Osteoblast (primary cell): ENCODE data around the gene CTBP2. TPM values are rescaled to one million over a fixed set of nuclear protein-coding genes. Genes with fewer than 3 reads are reported as not detected.

Experiments
- DNase-seq: peaks from one replicate; pipeline ENCODE4 v3.0.0; 2011; ENCODE audit warnings: low spot score, mixed read lengths; ENCODE audit not compliant: insufficient read length; ENCODE audit errors: missing footprints
- H2AFZ ChIP-seq: 2 replicates; pipeline ENCODE4 v1.6.0; 2011; ENCODE audit warnings: mild to moderate bottlenecking, low read length
- H3K27ac ChIP-seq: 2 replicates; pipeline ENCODE4 v1.5.1; 2011; ENCODE audit warnings: mild to moderate bottlenecking, low read depth, low read length, moderate library complexity
- H3K27me3 ChIP-seq: 2 replicates; pipeline ENCODE4 v1.6.0; 2012; ENCODE audit warnings: mild to moderate bottlenecking, control low read depth, inconsistent platforms, low read length, moderate library complexity; ENCODE audit not compliant: insufficient read depth
- H3K36me3 ChIP-seq: 2 replicates; pipeline ENCODE4 v1.5.1; 2011; ENCODE audit warnings: mild to moderate bottlenecking, low read length, control low read depth, moderate library complexity; ENCODE audit not compliant: insufficient read depth
- H3K4me1 ChIP-seq: 2 replicates; pipeline ENCODE4 v1.5.1; 2011; ENCODE audit warnings: mild to moderate bottlenecking, low read length, control low read depth, moderate library complexity; ENCODE audit not compliant: insufficient read depth
- H3K4me2 ChIP-seq: 2 replicates; pipeline ENCODE4 v1.6.0; 2011; ENCODE audit warnings: mild to moderate bottlenecking, low read length; ENCODE audit not compliant: insufficient read depth
- H3K4me3 ChIP-seq: fragments of 200-600 bp; sonication (generic); 3 replicates; pipeline ENCODE4 v1.5.1; 2012; ENCODE audit warnings: mild to moderate bottlenecking, low read length, inconsistent platforms; ENCODE audit not compliant: insufficient read depth
- H3K79me2 ChIP-seq: 2 replicates; pipeline ENCODE4 v1.6.0; 2012; ENCODE audit warnings: mild to moderate bottlenecking, low read length, control low read depth, inconsistent platforms; ENCODE audit not compliant: insufficient read depth
- H3K9me3 ChIP-seq: 2 replicates; pipeline ENCODE4 v1.5.1; 2011; ENCODE audit warnings: low read depth, low read length, control low read depth
- H4K20me1 ChIP-seq: 2 replicates; pipeline ENCODE4 v1.6.0; 2012; ENCODE audit warnings: mild to moderate bottlenecking, low read length, control low read depth; ENCODE audit not compliant: insufficient read depth
- total RNA-seq: library from RNA; depleted of rRNA; stranded (reverse); fragments of >200 nt; gene quantifications from 2 replicates; pipeline ENCODE4 v1.2.3, GENCODE V29; 2012
- TF ChIP-seq, protein P1 (sequence below): IDR thresholded peaks from 2 replicates; pipeline ENCODE4 v1.5.1; 2011; ENCODE audit warnings: mild to moderate bottlenecking, low read depth, low read length, moderate library complexity; ENCODE audit errors: extremely low read depth

Gene CTBP2
- total RNA-seq, 1 donor: 65.9 TPM

DNA sequence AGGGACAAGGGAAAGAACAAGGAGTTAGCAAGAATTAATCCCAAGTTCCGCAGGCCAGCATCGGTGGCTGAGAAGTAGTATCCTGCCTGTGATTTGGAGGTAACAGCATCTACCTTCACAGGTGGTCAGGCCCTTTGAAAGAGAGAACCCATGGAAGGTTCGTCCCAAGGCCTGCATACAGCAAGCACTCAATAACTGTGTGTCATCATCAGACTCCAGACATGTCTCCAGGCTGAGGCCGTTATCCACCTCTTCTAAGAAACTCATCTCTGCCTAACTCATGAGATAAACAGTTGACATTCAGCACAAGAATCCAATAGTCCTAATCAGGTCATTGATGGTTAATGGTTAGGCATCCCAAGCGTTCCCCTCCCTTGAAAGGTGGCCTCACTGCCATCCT, 45.0 kb downstream of the CTBP2 start:
- Histone ChIP-seq H3K4me2 (no peak overlapping the region), H4K20me1 (peaks cover 84% of the 10 kb centered on the region)
- TF ChIP-seq, protein P1, sequence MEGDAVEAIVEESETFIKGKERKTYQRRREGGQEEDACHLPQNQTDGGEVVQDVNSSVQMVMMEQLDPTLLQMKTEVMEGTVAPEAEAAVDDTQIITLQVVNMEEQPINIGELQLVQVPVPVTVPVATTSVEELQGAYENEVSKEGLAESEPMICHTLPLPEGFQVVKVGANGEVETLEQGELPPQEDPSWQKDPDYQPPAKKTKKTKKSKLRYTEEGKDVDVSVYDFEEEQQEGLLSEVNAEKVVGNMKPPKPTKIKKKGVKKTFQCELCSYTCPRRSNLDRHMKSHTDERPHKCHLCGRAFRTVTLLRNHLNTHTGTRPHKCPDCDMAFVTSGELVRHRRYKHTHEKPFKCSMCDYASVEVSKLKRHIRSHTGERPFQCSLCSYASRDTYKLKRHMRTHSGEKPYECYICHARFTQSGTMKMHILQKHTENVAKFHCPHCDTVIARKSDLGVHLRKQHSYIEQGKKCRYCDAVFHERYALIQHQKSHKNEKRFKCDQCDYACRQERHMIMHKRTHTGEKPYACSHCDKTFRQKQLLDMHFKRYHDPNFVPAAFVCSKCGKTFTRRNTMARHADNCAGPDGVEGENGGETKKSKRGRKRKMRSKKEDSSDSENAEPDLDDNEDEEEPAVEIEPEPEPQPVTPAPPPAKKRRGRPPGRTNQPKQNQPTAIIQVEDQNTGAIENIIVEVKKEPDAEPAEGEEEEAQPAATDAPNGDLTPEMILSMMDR: no peak

DNA sequence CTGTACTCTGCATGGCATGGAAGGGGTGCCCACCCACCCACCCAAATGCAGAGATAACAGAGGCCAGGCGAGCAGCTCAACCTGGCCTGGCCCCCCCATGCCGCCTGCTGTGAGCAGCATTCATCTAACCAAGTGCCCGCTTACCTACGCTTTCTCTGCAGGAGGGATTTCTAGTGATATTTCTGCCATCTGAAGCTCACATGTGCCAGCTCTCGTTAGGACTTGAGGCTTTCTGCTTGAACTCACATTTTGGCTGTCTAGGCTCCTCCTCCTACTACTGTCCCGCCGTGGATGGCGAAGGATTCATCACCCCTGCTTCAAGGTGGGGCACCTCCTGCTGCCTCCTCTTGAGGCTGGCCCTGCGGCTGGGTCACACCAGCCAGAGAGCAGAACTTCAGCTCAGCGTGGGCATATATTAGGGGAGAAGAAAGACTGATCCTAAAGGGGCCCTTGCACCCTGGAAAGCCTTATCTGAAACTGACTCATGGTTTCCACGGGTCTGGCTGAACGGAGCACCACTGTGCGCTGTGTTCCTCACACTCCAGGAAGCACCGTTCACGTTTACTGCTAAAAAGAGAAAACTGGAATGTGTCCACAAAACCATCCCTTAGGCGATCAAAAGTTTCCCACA, 45.5 kb downstream of the CTBP2 start:
- Histone ChIP-seq H3K79me2 (peaks cover 96% of the 10 kb centered on the region), H3K36me3 (peaks cover 1% of the 10 kb centered on the region), H3K4me2 (no peak overlapping the region), H3K9me3 (no peaks in the 10 kb centered on the region), H2AFZ (no peak overlapping the region), H3K27me3 (no peaks in the 10 kb centered on the region), H3K27ac (no peak overlapping the region), H3K4me3 (no peak overlapping the region), H4K20me1 (peaks cover 81% of the 10 kb centered on the region), H3K4me1 (peaks cover 12% of the 10 kb centered on the region)
- TF ChIP-seq, protein P1: no peak
- DNase-seq: no peak

More for the DNA sequence above, 45.0 kb downstream of the CTBP2 start:
- H3K27ac ChIP-seq: no peak overlapping the region
- H3K79me2 ChIP-seq: peaks cover 96% of the 10 kb centered on the region
- H3K4me3 ChIP-seq: no peak overlapping the region
- H3K9me3 ChIP-seq: no peaks in the 10 kb centered on the region
- H3K27me3 ChIP-seq: no peaks in the 10 kb centered on the region
- no peak for DNase-seq
- H3K4me1 ChIP-seq: peaks cover 15% of the 10 kb centered on the region
- H3K36me3 ChIP-seq: no peaks in the 10 kb centered on the region
- no peak overlapping the region for H2AFZ ChIP-seq

DNA sequence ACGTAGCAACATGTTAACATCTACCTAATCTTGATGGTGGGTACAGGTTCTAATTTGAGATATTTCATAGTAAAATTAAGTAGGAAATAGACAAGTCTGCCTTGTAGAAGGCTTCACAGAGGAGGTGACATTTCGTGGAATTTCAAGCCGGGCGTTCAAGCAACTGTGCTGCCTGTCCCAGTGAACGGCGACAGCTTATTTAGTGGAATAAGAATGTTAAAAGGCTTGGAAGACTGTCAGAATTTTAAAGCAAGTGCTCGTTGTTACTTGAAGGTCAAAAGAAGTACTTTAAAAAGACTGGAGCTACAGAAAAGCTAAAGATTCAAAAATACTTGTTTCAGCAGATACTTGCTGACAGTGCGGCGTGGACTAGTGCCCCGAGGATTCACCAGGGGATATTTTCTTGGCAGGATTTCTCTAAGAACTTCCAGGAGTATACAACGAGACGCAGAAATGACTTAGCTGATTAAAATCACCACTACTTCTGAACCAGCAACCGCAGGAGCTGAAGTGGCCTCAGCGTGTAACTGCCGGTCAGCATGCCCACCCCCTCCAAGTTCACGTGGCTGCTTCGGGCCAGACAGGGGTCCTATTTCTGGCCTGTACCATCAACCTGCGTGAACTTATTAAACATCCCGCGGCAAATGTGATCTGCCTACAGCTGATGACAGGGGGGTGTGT, 46.5 kb downstream of the CTBP2 start:
- TF ChIP-seq, protein P1: no peak
- H4K20me1 ChIP-seq: peaks cover 80% of the 10 kb centered on the region

More for the DNA sequence above, 46.5 kb downstream of the CTBP2 start:
- DNase-seq: peak; percentile 95
- H3K27ac ChIP-seq: peak overlapping the region; percentile 70
- peaks cover 96% of the 10 kb centered on the region for H3K79me2 ChIP-seq
- no peaks in the 10 kb centered on the region for H3K27me3 ChIP-seq
- H3K4me2 ChIP-seq: peak overlapping the region; percentile 74
- H3K4me1 ChIP-seq: peaks cover 12% of the 10 kb centered on the region
- H3K4me3 ChIP-seq: peak overlapping the region; percentile 33
- H2AFZ ChIP-seq: no peak overlapping the region
- peaks cover 12% of the 10 kb centered on the region for H3K36me3 ChIP-seq
- no peaks in the 10 kb centered on the region for H3K9me3 ChIP-seq
